Measurements from ENCODE around the gene DPP7.

Gene DPP7

DNA sequence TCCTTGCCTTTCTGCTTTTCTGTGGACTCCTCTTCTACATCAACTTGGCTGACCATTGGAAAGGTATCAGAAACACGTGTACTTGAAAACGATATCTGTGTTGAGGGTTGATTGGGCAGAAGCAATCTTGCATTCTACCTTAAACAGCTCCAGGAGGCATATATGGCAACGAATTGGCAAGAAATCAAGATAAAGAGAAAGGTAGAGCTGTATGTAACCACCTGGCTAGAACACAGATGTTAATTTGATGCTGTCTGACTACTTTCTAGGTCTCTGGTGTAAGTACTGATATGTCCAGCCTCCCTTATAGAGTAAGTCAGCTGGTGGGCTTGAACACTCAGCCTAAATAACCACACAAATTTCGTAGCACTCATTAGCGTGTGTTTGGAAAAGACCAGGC, 26.4 kb downstream of the DPP7 start:
- DNase-seq (ENCODE audit: low read depth), result no peak

GRCh38 chr9:137087409-137087925, 27.1 kb downstream of the DPP7 start:
- DNase-seq (ENCODE audit: low read depth), result no peak

DNA sequence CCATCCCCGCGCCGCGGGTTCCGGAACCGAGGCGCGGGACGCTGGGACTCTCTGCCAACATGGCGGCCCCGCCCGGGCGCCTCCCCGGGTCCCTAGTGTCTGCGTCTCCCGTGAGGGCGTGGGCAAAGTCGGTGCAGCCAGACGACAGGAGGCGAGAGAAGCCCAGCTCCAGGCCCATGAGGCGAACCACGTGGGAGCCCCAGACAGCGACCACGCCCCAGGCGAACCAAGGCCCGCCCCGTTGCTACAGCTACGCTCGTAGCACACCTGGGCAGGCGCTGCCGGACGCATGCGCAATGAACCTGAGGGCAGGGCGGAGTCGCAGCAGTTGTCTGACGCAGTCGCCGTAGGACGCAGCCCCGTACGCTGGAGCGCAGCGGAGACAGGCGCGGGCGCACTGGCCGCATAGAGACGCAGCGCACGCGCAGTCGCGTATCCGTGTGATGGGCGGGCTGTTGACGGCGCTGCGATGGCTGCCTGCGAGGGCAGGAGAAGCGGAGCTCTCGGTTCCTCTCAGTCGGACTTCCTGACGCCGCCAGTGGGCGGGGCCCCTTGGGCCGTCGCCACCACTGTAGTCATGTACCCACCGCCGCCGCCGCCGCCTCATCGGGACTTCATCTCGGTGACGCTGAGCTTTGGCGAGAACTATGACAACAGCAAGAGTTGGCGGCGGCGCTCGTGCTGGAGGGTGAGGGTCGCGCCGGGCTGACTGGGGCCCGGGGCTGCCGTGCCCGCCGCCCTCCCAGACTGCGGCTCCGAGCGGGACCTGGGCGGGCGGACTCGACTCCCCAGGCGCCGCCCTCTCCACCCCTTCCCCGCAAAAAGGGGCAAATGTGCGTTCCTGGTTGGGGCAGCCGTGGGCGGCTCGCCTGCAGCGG, 27.8 kb downstream of the DPP7 start, which contains the start of gene MAN1B1:
MAN1B1 (plus strand) TSS at position 455 of the 878 bp plus-strand sequence; CDS start at position 470, 15 bp downstream.
- DNase-seq (ENCODE audit: low read depth), result peak; percentile 100

DNA sequence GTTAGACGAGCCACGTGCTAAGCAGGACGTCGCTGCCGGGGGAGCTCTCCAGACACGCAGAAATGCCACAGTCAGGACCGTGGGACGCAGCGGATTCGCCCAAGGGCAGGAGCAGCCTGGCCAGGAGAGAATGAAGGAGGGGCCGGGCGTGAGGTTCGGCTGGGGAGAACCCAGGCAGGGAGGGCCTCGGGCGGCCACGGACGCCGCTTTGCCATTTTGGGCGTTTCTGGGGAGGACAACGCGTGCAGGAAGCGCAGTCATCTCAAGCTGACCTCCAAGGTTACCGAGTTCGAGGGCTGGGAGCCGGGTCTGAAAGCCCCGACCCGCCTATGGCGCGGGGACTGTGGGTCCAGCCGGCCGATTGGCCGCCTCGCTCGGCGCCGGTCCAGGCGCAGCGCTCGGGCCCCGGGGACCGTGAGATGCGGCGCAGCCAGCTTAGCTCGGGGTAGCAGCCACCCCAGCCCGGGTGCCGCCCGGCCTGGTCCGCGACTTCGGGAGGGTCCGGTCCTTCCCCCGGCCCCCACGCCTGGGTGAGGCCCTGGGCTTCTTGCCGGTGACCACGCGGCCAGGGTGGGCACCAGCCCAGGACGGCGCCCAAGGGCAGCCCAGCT, 28.5 kb downstream of the DPP7 start:
- DNase-seq (ENCODE audit: low read depth), result no peak

DNA sequence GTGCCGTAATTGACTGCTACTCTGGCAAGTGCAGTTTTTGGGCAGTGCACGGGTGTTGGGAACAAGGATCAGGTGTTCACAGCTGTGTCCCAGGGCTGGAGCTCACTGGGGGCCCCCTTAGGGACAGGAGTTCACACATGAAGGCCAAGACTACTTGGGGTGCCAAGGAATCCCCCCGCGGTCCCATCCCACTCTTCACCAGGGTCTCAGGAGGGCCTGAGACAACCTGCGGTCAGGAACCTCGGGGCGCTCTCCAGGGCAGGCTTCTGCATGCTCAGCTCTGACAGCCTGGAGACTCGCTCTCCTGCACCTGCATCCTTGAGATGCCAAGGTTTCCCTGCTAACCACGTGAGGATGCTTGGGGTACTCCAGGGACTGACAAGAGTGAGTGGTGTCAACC, 30.0 kb downstream of the DPP7 start:
- DNase-seq (ENCODE audit: low read depth), result no peak

DNA sequence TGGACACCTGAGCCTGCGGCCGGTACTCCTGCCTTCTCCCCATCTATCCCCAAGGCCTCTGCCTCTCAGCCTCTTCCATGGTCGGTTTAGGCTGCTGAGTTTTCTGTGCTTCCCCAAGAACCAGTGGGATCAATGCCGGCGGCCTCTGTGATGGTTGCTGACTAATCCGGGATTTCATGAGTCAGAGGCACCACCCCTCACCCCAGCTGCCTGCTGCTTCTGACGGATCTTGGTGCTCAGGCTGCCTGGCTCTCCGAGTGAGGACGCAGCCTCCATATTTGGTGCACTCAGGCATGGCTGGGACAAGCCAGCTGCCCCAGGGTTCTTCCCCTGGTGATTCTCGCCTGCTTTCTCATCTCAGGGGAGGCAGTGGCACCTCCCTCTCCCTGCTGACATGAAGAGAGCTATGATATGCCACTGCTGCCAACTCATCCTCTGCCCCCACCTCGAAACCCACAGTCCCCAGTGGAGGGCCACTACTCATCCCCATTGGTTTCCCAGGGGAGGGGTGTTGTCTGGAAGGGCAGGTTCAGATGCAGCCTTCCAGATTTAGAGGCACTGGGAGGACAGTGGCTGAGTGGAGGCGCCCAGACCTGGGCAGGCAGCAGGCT, 31.0 kb downstream of the DPP7 start:
- DNase-seq (ENCODE audit: low read depth), result no peak

GRCh38 chr9:137082925-137083290, 31.6 kb downstream of the DPP7 start:
- DNase-seq (ENCODE audit: low read depth), result no peak

DNA sequence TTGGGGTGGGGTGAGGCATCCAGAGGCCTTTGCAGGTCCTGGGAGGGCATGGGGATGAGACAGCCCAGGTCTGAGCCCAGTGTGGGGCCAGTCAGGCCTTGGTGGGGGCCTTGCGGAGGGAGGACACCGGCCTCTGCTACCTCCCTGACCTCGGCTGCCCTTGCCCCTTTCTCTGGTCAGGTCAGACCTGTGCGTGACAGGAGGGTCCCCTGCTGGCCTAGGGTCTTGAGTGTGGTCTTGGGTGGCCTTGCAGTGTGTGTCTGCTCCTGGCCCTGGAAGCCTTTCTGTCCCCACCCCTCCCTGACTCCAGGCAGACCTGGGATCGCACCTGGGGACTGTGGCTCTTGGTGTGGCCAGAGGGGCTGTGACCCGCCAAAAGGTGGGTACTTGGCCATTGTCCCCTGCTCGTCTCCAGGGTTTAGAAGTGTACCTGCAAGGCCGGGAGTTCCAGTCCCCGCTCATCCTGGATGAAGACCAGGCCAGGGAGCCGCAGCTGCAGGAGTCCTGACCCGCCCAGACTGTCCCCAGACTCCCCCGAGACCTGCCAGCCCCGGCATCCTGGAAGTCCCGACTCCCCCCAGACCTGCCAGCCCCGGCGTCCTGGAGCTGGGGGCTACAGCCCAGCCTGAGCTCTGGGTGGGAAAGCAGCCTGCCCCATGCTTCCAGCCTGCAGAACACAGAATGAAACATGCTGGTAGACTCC, 32.2 kb downstream of the DPP7 start:
- no peak for DNase-seq (ENCODE audit: low read depth)

GRCh38 chr9:137080260-137081122, 34.0 kb downstream of the DPP7 start:
- no peak for DNase-seq (ENCODE audit: low read depth)

- DNase-seq (ENCODE audit: low read depth), result no peak
Observed at GRCh38 chr9:137079401-137079787, 35.1 kb downstream of the DPP7 start.

GRCh38 chr9:137078701-137079400, 35.7 kb downstream of the DPP7 start:
- DNase-seq (ENCODE audit: low read depth), result no peak

DNA sequence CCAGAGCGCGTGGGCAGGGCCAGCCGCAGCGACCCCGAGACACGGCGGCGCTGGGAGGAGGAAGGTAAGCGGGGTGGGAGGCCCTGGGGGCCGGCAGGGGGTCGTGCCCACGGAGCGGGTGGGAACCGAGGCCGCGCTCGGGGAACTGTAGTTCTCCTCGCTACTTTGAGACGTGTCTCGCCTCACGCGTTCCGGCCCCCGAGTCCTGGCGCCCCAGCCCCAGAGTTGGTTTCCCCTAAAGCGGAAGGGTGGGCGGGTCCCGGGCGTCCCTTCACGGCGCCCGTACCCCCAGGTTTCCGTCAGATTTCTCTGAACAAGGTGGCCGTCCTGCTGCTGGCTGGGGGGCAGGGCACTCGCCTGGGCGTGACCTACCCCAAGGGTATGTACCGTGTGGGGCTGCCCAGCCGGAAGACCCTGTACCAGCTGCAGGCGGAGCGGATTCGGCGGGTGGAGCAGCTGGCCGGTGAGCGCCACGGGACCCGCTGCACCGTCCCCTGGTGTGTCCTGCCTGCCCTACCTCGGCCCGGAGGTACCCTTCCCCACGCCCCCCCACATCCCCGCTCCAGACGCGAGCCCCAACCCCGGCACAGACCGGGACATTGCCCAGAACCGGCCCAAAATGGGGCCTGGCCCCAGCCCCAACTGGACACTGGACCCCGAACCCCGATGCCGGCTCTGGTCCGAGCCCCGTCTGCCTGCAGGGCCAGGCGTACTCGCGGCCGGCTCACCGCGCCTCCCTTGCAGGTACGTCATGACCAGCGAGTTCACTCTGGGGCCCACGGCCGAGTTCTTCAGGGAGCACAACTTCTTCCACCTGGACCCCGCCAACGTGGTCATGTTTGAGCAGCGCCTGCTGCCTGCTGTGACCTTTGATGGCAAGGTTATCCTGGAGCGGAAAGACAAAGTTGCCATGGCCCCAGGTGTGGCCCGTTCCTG, 36.5 kb downstream of the DPP7 start:
- DNase-seq (ENCODE audit: low read depth), result no peak

GRCh38 chr9:137077010-137077747, 37.4 kb downstream of the DPP7 start, which contains the start of gene UAP1L1:
Gene UAP1L1, plus strand, starts transcription at chr9:137077517. Its CDS starts 16 bp downstream, at chr9:137077533.
- DNase-seq (ENCODE audit: low read depth), result no peak

GRCh38 chr9:137076636-137077009, 37.9 kb downstream of the DPP7 start:
- no peak for DNase-seq (ENCODE audit: low read depth)

- no peak for DNase-seq (ENCODE audit: low read depth)
Observed at GRCh38 chr9:137075275-137075775, 39.2 kb downstream of the DPP7 start.

GRCh38 chr9:137074657-137075274, 39.8 kb downstream of the DPP7 start:
- DNase-seq (ENCODE audit: low read depth), result no peak

GRCh38 chr9:137073992-137074399, 40.5 kb downstream of the DPP7 start:
- DNase-seq (ENCODE audit: low read depth), result no peak

DNA sequence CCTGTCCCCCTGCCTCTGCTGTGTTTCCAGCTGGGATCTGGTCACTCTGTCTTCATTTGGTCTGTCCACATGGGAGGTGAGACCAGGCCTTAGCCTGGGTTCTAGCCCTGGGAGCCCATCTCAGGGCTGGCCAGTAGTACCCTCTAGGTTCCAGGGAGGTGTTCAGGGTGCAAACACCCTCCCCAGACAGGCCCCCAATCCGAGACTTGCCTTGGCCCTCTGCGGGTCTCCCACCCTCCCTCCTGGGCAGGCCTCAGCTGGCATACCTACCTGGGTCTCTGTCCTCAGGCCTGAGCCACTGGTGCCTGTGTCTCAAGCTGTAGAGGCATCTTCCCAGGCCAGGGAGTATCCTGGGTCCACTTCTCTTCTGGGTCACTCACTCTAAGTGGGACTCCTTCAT, 43.3 kb downstream of the DPP7 start:
- DNase-seq (ENCODE audit: low read depth), result no peak
